HepG2 (cell line): ENCODE data around the gene SEPTIN12. TPM values are rescaled to one million over a fixed set of nuclear protein-coding genes. Genes with fewer than 3 reads are reported as not detected.

Source experiments
- ATAC-seq: fragments of 200-7000 bp; cut with Tn5 transposase; 3 replicates; pipeline ENCODE4 v1.9.1; 2020; ENCODE audit warnings: mild to moderate bottlenecking, moderate library complexity
- BruUV-seq: library from RNA; stranded (reverse); fragments of 400-500 nt; replicated peaks from 2 replicates; lab custom pipeline; 2021; lab: Mats Ljungman, UMichigan
- CTCF ChIA-PET: fragments of 300-600 bp; formaldehyde crosslinking; extraction: SDS; loops from one replicate; lab custom pipeline; 2021; ENCODE audit warnings: low total read pairs, inconsistent platforms, low intra/inter-chr PET ratio; lab: Yijun Ruan, JAX
- POLR2A ChIA-PET: fragments of 350-600 bp; sonication (Branson Sonifier 250); formaldehyde crosslinking; loops from one replicate; lab custom pipeline; 2020; ENCODE audit warnings: antibody characterized with exemption, inconsistent platforms; lab: Yijun Ruan, JAX
- DNase-seq: peaks from one replicate; pipeline ENCODE4 v3.0.0-alpha.2; 2015; ENCODE audit warnings: low spot score
- FAIRE-seq: peaks from 3 replicates; lab custom pipeline; 2011; peaks lifted over from hg19 to GRCh38; lab: Jason Lieb, UNC
- H2AFZ ChIP-seq: one replicate; pipeline ENCODE4 v1.6.1; 2011; ENCODE audit warnings: low read length, inconsistent platforms
- H3K27ac ChIP-seq: fragments of 300-600 bp; 3 replicates; pipeline ENCODE4 v1.8.0; 2011; ENCODE audit warnings: mixed run types, mild to moderate bottlenecking, mixed read lengths, low read length, inconsistent platforms; ENCODE audit not compliant: insufficient read depth; ENCODE audit errors: extremely low read length
- H3K27me3 ChIP-seq, 2 experiments: fragments of 200-600 bp in 1 of 2; 2 replicates in 1 of 2; 3 replicates in 1 of 2; pipeline versions ENCODE4 v1.6.0 to v1.8.0; 2011; ENCODE audit warnings: low read length in 2 of 2, mild to moderate bottlenecking in 2 of 2, moderate library complexity in 2 of 2, inconsistent platforms in 1 of 2; ENCODE audit not compliant: insufficient read depth in 2 of 2, control insufficient read depth in 1 of 2
- H3K36me3 ChIP-seq, 2 experiments: fragments of 200-600 bp in 1 of 2; replicated peaks in 1 of 2; 2 replicates in 1 of 2; 3 replicates in 1 of 2; pipeline versions ENCODE4 v1.5.1 to v1.8.0; 2011; ENCODE audit warnings: low read length in 2 of 2, inconsistent platforms in 1 of 2; ENCODE audit not compliant: insufficient read depth in 2 of 2, control insufficient read depth in 1 of 2
- H3K4me1 ChIP-seq: 2 replicates; pipeline ENCODE4 v1.5.1; 2012; ENCODE audit warnings: low read length, inconsistent platforms; ENCODE audit not compliant: insufficient read depth
- H3K4me2 ChIP-seq: 2 replicates; pipeline ENCODE4 v1.6.0; 2011; ENCODE audit warnings: low read depth, low read length, inconsistent platforms
- H3K4me3 ChIP-seq, 3 experiments: fragments of 200-600 bp in 1 of 3; sonication (generic), shearing (Covaris generic) in 1 of 3; replicated peaks in 1 of 3; 2 replicates each; pipeline ENCODE4 v1.5.1; 2011 to 2016; ENCODE audit warnings: low read length in 3 of 3, inconsistent platforms in 2 of 3, low read depth in 2 of 3, mild to moderate bottlenecking in 2 of 3, control low read depth in 1 of 3, mixed read lengths in 1 of 3; ENCODE audit not compliant: insufficient read depth in 1 of 3
- H3K79me2 ChIP-seq: one replicate; pipeline ENCODE4 v1.6.1; 2011; ENCODE audit warnings: low read length, inconsistent platforms; ENCODE audit not compliant: insufficient read depth
- H3K9ac ChIP-seq: 2 replicates; pipeline ENCODE4 v1.6.0; 2011; ENCODE audit warnings: mild to moderate bottlenecking, low read depth, low read length, inconsistent platforms; ENCODE audit not compliant: insufficient read depth
- H3K9me3 ChIP-seq: 2 replicates; pipeline ENCODE4 v1.5.1; 2012; ENCODE audit warnings: mild to moderate bottlenecking, low read length
- H4K20me1 ChIP-seq: 2 replicates; pipeline ENCODE4 v1.6.0; 2011; ENCODE audit warnings: inconsistent platforms, mild to moderate bottlenecking, low read length, moderate library complexity; ENCODE audit not compliant: insufficient read depth
- DBP ChIP-seq: sonication (generic); formaldehyde crosslinking; IDR thresholded peaks from 2 replicates; pipeline ENCODE4 v1.4.0; 2020; ENCODE audit warnings: missing genetic modification reagents; ENCODE audit errors: not compliant biosample characterization
- HDAC6 ChIP-seq: fragments of 200-600 bp; sonication (generic); IDR thresholded peaks from 2 replicates; pipeline ENCODE4 v1.7.0; 2017; ENCODE audit warnings: mild to moderate bottlenecking, antibody characterized with exemption, low read length, low read depth
- HNRNPUL1 ChIP-seq: fragments of 200-400 bp; formaldehyde crosslinking; IDR thresholded peaks from 2 replicates; pipeline ENCODE4 v1.6.1; 2017; ENCODE audit warnings: low read depth, mild to moderate bottlenecking, low read length, moderate library complexity
- HOXD1 ChIP-seq: sonication (generic); formaldehyde crosslinking; IDR thresholded peaks from 2 replicates; pipeline ENCODE4 v1.5.0; 2020; ENCODE audit warnings: missing genetic modification reagents
- MAFK ChIP-seq, 2 experiments: IDR thresholded peaks in 1 of 2; conservative IDR thresholded peaks in 1 of 2; 2 replicates each; pipeline ENCODE4 v1.6.1; 2011; ENCODE audit warnings: improper control_type of control experiment in 2 of 2, low read length in 2 of 2
- MIXL1 ChIP-seq: IDR thresholded peaks from 2 replicates; pipeline ENCODE4 v1.6.1; 2016
- ZNF30 ChIP-seq: sonication (generic); formaldehyde crosslinking; IDR thresholded peaks from 2 replicates; pipeline ENCODE4 v1.5.0; 2020; ENCODE audit warnings: mild to moderate bottlenecking, missing genetic modification reagents
- ZNF383 ChIP-seq: sonication (generic); formaldehyde crosslinking; IDR thresholded peaks from 2 replicates; pipeline ENCODE4 v1.4.0; 2020; ENCODE audit warnings: missing genetic modification reagents, mild to moderate bottlenecking, borderline replicate concordance
- ZNF580 ChIP-seq: IDR thresholded peaks from 2 replicates; pipeline ENCODE4 v1.6.1; 2016; ENCODE audit warnings: low read depth, borderline replicate concordance
- ZNF746 ChIP-seq: sonication (generic); formaldehyde crosslinking; IDR thresholded peaks from 2 replicates; pipeline ENCODE4 v1.8.0; 2022; ENCODE audit warnings: mild to moderate bottlenecking, missing genetic modification reagents
- WGBS: methylation state at CpG from one replicate; pipeline ENCODE4 v1.1.6; 2017; ENCODE audit warnings: low lambda C conversion rate; 5-methylcytosine and 5-hydroxymethylcytosine counted together
- in situ Hi-C: cut with HindIII; loops from 2 replicates; pipeline ENCODE4 v1.10.0; 2017; ENCODE audit warnings: low pct_unique_long_range_greater_than_20kb; ENCODE audit not compliant: extremely low pct_ligation_motif_present
- intact Hi-C: fragments of 100-400 bp; cut with micrococcal nuclease; formaldehyde crosslinking; loops from one replicate; pipeline ENCODE4 v1.10.0; 2022; ENCODE audit not compliant: unreplicated experiment
- polyA plus RNA-seq, 8 experiments: library from polyadenylated mRNA; depleted of rRNA in 3 of 8; stranded (reverse) in 7 of 8; unstranded in 1 of 8; fragments of >200 nt; fragmentation: Illumina TruSeq in 4 of 8; extraction: Trizol in 4 of 8; gene quantifications; 2 replicates each; pipeline versions ENCODE4 v1.2.1 to v1.2.3, GENCODE V29; 2011 to 2016; ENCODE audit warnings: low read depth in 4 of 8, missing spikeins in 1 of 8, mixed read lengths in 1 of 8; ENCODE audit not compliant: insufficient read depth in 1 of 8
- total RNA-seq, 5 experiments: library from RNA; depleted of rRNA; stranded (reverse); fragments of >200 nt; fragmentation: Illumina TruSeq; extraction: Trizol; gene quantifications; 2 replicates each; pipeline ENCODE4 v1.2.3, GENCODE V29; 2016; ENCODE audit warnings: low read depth in 1 of 5
- TF ChIP-seq, protein P1 (sequence below): sonication (generic); formaldehyde crosslinking; IDR thresholded peaks from 2 replicates; pipeline ENCODE4 v1.4.0; 2020; ENCODE audit warnings: missing genetic modification reagents, borderline replicate concordance
- TF ChIP-seq, protein P2 (sequence below): sonication (generic); formaldehyde crosslinking; IDR thresholded peaks from 2 replicates; pipeline ENCODE4 v1.4.0; 2020; ENCODE audit warnings: missing genetic modification reagents
- TF ChIP-seq, protein P3 (sequence below): sonication (generic); formaldehyde crosslinking; IDR thresholded peaks from 2 replicates; pipeline ENCODE4 v1.5.1; 2020; ENCODE audit warnings: missing genetic modification reagents, mild to moderate bottlenecking, borderline replicate concordance
- TF ChIP-seq, protein P4 (sequence below): sonication (generic); formaldehyde crosslinking; IDR thresholded peaks from 2 replicates; pipeline ENCODE4 v1.4.0; 2020; ENCODE audit warnings: low read depth, missing genetic modification reagents

Gene SEPTIN12
- total and polyA plus RNA-seq, 2 of the 13 experiments (the other 11 are each of a cell fraction or from before 2014, with no cell fraction given), result 0.22 TPM; not detected in 1

- CTCF ChIA-PET, result no interaction called here
- H3K4me2 ChIP-seq, result no peak overlapping the region
- ATAC-seq (no peak), DNase-seq (no peak), FAIRE-seq (no peak)
- POLR2A ChIA-PET, result interaction anchor here (1.0 kb wide), 1 partner anchor 121 kb away, joined by 6 read pairs; the partner anchor contains the start of gene SEC14L5
- in situ Hi-C loops, result no loop called here
- WGBS, result 94% methylated on average over 2 of the region's 2 CpGs
- no peak overlapping the region for H3K27ac ChIP-seq
- no peaks in the 10 kb centered on the region for H3K27me3 ChIP-seq
- H3K9me3 ChIP-seq, result no peaks in the 10 kb centered on the region
- H3K4me1 ChIP-seq, result no peaks in the 10 kb centered on the region
- no peaks in the 10 kb centered on the region for H4K20me1 ChIP-seq
- intact Hi-C loops, result no loop called here
- H3K79me2 ChIP-seq, result peaks cover 8% of the 10 kb centered on the region
- H2AFZ ChIP-seq, result no peak overlapping the region
- H3K36me3 ChIP-seq, result peaks cover 19 to 73% of the 10 kb centered on the region in 2 experiments
- H3K9ac ChIP-seq, result no peak overlapping the region
- H3K4me3 ChIP-seq, result no peak overlapping the region
- no TSS peak for BruUV-seq
- TF ChIP-seq MIXL1 (CRISPR knock-in tag) (no peak), HDAC6 (no peak), MAFK (conservative IDR thresholded peaks at IDR 0.05 in 1 of 2, IDR thresholded peaks at IDR 0.05 in 1 of 2; ENCODE audit: low read length in 2 of 2) (no peak), DBP (CRISPR knock-in tag) (no peak), HNRNPUL1 (no peak), ZNF30 (CRISPR knock-in tag) (no peak), ZNF383 (no peak), ZNF746 (CRISPR knock-in tag) (no peak), ZNF580 (no peak), HOXD1 (CRISPR knock-in tag) (no peak)
- TF ChIP-seq, protein P1, sequence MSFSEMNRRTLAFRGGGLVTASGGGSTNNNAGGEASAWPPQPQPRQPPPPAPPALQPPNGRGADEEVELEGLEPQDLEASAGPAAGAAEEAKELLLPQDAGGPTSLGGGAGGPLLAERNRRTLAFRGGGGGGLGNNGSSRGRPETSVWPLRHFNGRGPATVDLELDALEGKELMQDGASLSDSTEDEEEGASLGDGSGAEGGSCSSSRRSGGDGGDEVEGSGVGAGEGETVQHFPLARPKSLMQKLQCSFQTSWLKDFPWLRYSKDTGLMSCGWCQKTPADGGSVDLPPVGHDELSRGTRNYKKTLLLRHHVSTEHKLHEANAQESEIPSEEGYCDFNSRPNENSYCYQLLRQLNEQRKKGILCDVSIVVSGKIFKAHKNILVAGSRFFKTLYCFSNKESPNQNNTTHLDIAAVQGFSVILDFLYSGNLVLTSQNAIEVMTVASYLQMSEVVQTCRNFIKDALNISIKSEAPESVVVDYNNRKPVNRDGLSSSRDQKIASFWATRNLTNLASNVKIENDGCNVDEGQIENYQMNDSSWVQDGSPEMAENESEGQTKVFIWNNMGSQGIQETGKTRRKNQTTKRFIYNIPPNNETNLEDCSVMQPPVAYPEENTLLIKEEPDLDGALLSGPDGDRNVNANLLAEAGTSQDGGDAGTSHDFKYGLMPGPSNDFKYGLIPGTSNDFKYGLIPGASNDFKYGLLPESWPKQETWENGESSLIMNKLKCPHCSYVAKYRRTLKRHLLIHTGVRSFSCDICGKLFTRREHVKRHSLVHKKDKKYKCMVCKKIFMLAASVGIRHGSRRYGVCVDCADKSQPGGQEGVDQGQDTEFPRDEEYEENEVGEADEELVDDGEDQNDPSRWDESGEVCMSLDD (CRISPR knock-in tag), result no peak
- TF ChIP-seq, protein P2, sequence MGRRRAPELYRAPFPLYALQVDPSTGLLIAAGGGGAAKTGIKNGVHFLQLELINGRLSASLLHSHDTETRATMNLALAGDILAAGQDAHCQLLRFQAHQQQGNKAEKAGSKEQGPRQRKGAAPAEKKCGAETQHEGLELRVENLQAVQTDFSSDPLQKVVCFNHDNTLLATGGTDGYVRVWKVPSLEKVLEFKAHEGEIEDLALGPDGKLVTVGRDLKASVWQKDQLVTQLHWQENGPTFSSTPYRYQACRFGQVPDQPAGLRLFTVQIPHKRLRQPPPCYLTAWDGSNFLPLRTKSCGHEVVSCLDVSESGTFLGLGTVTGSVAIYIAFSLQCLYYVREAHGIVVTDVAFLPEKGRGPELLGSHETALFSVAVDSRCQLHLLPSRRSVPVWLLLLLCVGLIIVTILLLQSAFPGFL (CRISPR knock-in tag), result no peak
- TF ChIP-seq, protein P3, sequence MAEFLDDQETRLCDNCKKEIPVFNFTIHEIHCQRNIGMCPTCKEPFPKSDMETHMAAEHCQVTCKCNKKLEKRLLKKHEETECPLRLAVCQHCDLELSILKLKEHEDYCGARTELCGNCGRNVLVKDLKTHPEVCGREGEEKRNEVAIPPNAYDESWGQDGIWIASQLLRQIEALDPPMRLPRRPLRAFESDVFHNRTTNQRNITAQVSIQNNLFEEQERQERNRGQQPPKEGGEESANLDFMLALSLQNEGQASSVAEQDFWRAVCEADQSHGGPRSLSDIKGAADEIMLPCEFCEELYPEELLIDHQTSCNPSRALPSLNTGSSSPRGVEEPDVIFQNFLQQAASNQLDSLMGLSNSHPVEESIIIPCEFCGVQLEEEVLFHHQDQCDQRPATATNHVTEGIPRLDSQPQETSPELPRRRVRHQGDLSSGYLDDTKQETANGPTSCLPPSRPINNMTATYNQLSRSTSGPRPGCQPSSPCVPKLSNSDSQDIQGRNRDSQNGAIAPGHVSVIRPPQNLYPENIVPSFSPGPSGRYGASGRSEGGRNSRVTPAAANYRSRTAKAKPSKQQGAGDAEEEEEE (CRISPR knock-in tag), result no peak
- TF ChIP-seq, protein P4, sequence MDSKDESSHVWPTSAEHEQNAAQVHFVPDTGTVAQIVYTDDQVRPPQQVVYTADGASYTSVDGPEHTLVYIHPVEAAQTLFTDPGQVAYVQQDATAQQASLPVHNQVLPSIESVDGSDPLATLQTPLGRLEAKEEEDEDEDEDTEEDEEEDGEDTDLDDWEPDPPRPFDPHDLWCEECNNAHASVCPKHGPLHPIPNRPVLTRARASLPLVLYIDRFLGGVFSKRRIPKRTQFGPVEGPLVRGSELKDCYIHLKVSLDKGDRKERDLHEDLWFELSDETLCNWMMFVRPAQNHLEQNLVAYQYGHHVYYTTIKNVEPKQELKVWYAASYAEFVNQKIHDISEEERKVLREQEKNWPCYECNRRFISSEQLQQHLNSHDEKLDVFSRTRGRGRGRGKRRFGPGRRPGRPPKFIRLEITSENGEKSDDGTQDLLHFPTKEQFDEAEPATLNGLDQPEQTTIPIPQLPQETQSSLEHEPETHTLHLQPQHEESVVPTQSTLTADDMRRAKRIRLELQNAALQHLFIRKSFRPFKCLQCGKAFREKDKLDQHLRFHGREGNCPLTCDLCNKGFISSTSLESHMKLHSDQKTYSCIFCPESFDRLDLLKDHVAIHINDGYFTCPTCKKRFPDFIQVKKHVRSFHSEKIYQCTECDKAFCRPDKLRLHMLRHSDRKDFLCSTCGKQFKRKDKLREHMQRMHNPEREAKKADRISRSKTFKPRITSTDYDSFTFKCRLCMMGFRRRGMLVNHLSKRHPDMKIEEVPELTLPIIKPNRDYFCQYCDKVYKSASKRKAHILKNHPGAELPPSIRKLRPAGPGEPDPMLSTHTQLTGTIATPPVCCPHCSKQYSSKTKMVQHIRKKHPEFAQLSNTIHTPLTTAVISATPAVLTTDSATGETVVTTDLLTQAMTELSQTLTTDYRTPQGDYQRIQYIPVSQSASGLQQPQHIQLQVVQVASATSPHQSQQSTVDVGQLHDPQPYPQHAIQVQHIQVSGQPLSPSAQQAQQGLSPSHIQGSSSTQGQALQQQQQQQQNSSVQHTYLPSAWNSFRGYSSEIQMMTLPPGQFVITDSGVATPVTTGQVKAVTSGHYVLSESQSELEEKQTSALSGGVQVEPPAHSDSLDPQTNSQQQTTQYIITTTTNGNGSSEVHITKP (CRISPR knock-in tag), result no peak
Observed at GRCh38 chr16:4836727-4837126, 48.6 kb upstream of the SEPTIN12 start.
